IMR-90 (cell line): ENCODE results near the gene SGSM2. TPM values are rescaled to one million over a fixed set of nuclear protein-coding genes. Genes with fewer than 3 reads are reported as not detected.

Source experiments
- ATAC-seq: fragments of 200-7000 bp; cut with Tn5 transposase; 2 replicates; pipeline ENCODE4 v1.9.1; 2020; ENCODE audit warnings: low read depth, mild to moderate bottlenecking, moderate library complexity
- BruUV-seq: library from RNA; stranded (reverse); fragments of 400-500 nt; replicated peaks from 2 replicates; lab custom pipeline; 2021; lab: Mats Ljungman, UMichigan
- CTCF ChIA-PET: fragments of 300-600 bp; formaldehyde crosslinking; extraction: SDS; loops from one replicate; lab custom pipeline; 2021; ENCODE audit warnings: antibody characterized with exemption; lab: Yijun Ruan, JAX
- POLR2A ChIA-PET: fragments of 300-600 bp; sonication (Branson Sonifier 250); formaldehyde crosslinking; loops from one replicate; lab custom pipeline; 2022; ENCODE audit warnings: antibody characterized with exemption; ENCODE audit not compliant: unreplicated experiment; lab: Charles Lee
- DNase-seq: peaks from one replicate; pipeline ENCODE4 v3.0.0; 2013
- H2AFZ ChIP-seq: replicated peaks from 2 replicates; pipeline ENCODE3; 2013; ENCODE audit warnings: low read length, mild to moderate bottlenecking; ENCODE audit not compliant: poor library complexity
- H2AK5ac ChIP-seq: 2 replicates; pipeline ENCODE4 v1.6.1; 2013; ENCODE audit warnings: low read depth, low read length, inconsistent platforms
- H2AK9ac ChIP-seq: replicated peaks from 2 replicates; pipeline ENCODE3; 2013; ENCODE audit warnings: mild to moderate bottlenecking, low read depth, low read length, moderate library complexity; ENCODE audit not compliant: poor library complexity
- H2BK120ac ChIP-seq: 2 replicates; pipeline ENCODE4 v1.6.1; 2013; ENCODE audit warnings: low read depth, low read length, inconsistent platforms
- H2BK15ac ChIP-seq: 3 replicates; pipeline ENCODE4 v1.6.1; 2013; ENCODE audit warnings: low read depth, low read length, inconsistent platforms
- H2BK20ac ChIP-seq: 2 replicates; pipeline ENCODE4 v1.6.1; 2013; ENCODE audit warnings: low read depth, mild to moderate bottlenecking, inconsistent platforms, low read length, moderate library complexity
- H2BK5ac ChIP-seq: 2 replicates; pipeline ENCODE4 v1.6.1; 2013; ENCODE audit warnings: mild to moderate bottlenecking, low read depth, low read length, inconsistent platforms; ENCODE audit not compliant: poor library complexity, severe bottlenecking
- H3K14ac ChIP-seq: replicated peaks from 2 replicates; pipeline ENCODE4 v1.6.1; 2013; ENCODE audit warnings: low read depth, low read length, inconsistent platforms
- H3K18ac ChIP-seq: 2 replicates; pipeline ENCODE4 v1.6.1; 2013; ENCODE audit warnings: low read depth, low read length, control low read depth
- H3K23ac ChIP-seq: 2 replicates; pipeline ENCODE4 v1.6.1; 2013; ENCODE audit warnings: low read depth, low read length, inconsistent platforms
- H3K27ac ChIP-seq: 2 replicates; pipeline ENCODE4 v1.5.1; 2013; ENCODE audit warnings: mild to moderate bottlenecking, control low read depth, low read length; ENCODE audit not compliant: insufficient read depth
- H3K27me3 ChIP-seq: 2 replicates; pipeline ENCODE4 v1.6.1; 2013; ENCODE audit warnings: low read length; ENCODE audit not compliant: control insufficient read depth, insufficient read depth
- H3K36me3 ChIP-seq: 2 replicates; pipeline ENCODE4 v1.6.1; 2013; ENCODE audit warnings: low read length, mixed read lengths; ENCODE audit not compliant: control insufficient read depth, insufficient read depth
- H3K4ac ChIP-seq: 2 replicates; pipeline ENCODE4 v1.6.1; 2013; ENCODE audit warnings: low read depth, low read length, inconsistent platforms
- H3K4me1 ChIP-seq: 2 replicates; pipeline ENCODE4 v1.6.1; 2013; ENCODE audit warnings: low read length, mixed read lengths; ENCODE audit not compliant: control insufficient read depth, insufficient read depth
- H3K4me2 ChIP-seq: 2 replicates; pipeline ENCODE4 v1.6.1; 2013; ENCODE audit warnings: low read depth, mild to moderate bottlenecking, control low read depth, low read length, moderate library complexity
- H3K4me3 ChIP-seq: 2 replicates; pipeline ENCODE4 v1.5.1; 2013; ENCODE audit warnings: low read depth, mild to moderate bottlenecking, control low read depth, low read length, moderate library complexity; ENCODE audit not compliant: insufficient read depth
- H3K56ac ChIP-seq: 2 replicates; pipeline ENCODE4 v1.6.1; 2013; ENCODE audit warnings: low read length, inconsistent platforms; ENCODE audit not compliant: insufficient read depth; ENCODE audit errors: extremely low read depth
- H3K79me1 ChIP-seq, 2 experiments: 2 replicates each; pipeline ENCODE4 v1.6.1; 2013; ENCODE audit warnings: low read length in 2 of 2, inconsistent platforms in 1 of 2, low read depth in 1 of 2
- H3K9ac ChIP-seq: 2 replicates; pipeline ENCODE4 v1.6.1; 2013; ENCODE audit warnings: low read depth, low read length, control low read depth
- H3K9me1 ChIP-seq: 2 replicates; pipeline ENCODE4 v1.6.1; 2013; ENCODE audit warnings: low read length, inconsistent platforms; ENCODE audit not compliant: insufficient read depth
- H3K9me3 ChIP-seq: 2 replicates; pipeline ENCODE4 v1.6.1; 2013; ENCODE audit warnings: low read length; ENCODE audit not compliant: control insufficient read depth, insufficient read depth
- H4K20me1 ChIP-seq: 2 replicates; pipeline ENCODE4 v1.6.1; 2013; ENCODE audit warnings: low read length, inconsistent platforms; ENCODE audit not compliant: insufficient read depth
- H4K5ac ChIP-seq: 2 replicates; pipeline ENCODE4 v1.6.1; 2013; ENCODE audit warnings: mild to moderate bottlenecking, low read depth, low read length, control low read depth
- H4K8ac ChIP-seq, 2 experiments: 2 replicates each; pipeline ENCODE4 v1.6.1; 2013; ENCODE audit warnings: low read depth in 2 of 2, low read length in 2 of 2, control low read depth in 1 of 2, inconsistent platforms in 1 of 2
- H4K91ac ChIP-seq: 2 replicates; pipeline ENCODE4 v1.6.1; 2013; ENCODE audit warnings: low read depth, low read length, inconsistent platforms; ENCODE audit not compliant: insufficient read depth
- CHD1 ChIP-seq: IDR thresholded peaks from 2 replicates; pipeline ENCODE4 v1.6.1; 2012; ENCODE audit warnings: low read depth, low read length, improper control_type of control experiment
- FOS ChIP-seq: fragments of 150-350 bp; IDR thresholded peaks from 2 replicates; pipeline ENCODE4 v1.6.1; 2016; ENCODE audit warnings: low read depth, low read length
- MAFK ChIP-seq: IDR thresholded peaks from 2 replicates; pipeline ENCODE4 v1.6.1; 2012; ENCODE audit warnings: low read depth, low read length, improper control_type of control experiment
- RCOR1 ChIP-seq: IDR thresholded peaks from 2 replicates; pipeline ENCODE4 v1.6.1; 2012; ENCODE audit warnings: mild to moderate bottlenecking, low read length, improper control_type of control experiment; ENCODE audit not compliant: insufficient replicate concordance
- SMC3 ChIP-seq: fragments of 150-350 bp; IDR thresholded peaks from 2 replicates; pipeline ENCODE4 v1.6.1; 2016; ENCODE audit warnings: low read depth, mild to moderate bottlenecking, antibody characterized with exemption, low read length, moderate library complexity
- WGBS, 2 experiments: methylation state at CpG; one replicate each; pipeline versions ENCODE4 v1.1.5 to v1.1.7; 2013; ENCODE audit warnings: missing lambda C conversion rate in 2 of 2; ENCODE audit not compliant: insufficient read length in 1 of 2; ENCODE audit errors: extremely low coverage in 2 of 2; 5-methylcytosine and 5-hydroxymethylcytosine counted together
- dilution Hi-C: fragments of 300-500 bp; cut with HindIII; formaldehyde crosslinking; loops from one replicate; pipeline ENCODE4 v1.14.3; 2018; ENCODE audit warnings: low sequenced_read_pairs; ENCODE audit not compliant: unreplicated experiment
- in situ Hi-C: fragments of 300-500 bp; cut with MboI; formaldehyde crosslinking; loops from 3 replicates; pipeline ENCODE4 v1.14.3; 2019; ENCODE audit warnings: low sequenced_read_pairs, inconsistent platforms, mixed read lengths
- intact Hi-C: fragments of 100-400 bp; cut with micrococcal nuclease; formaldehyde crosslinking; loops from 2 replicates; pipeline ENCODE4 v1.10.0; 2022
- polyA plus RNA-seq, 3 experiments: library from polyadenylated mRNA; depleted of rRNA; stranded (reverse); fragments of >200 nt; gene quantifications; 2 replicates each; pipeline ENCODE4 v1.2.3, GENCODE V29; 2012; ENCODE audit warnings: low replicate concordance in 1 of 3
- total RNA-seq: library from RNA; depleted of rRNA; stranded (reverse); fragments of >200 nt; gene quantifications from 2 replicates; pipeline ENCODE4 v1.2.3, GENCODE V29; 2012
- TF ChIP-seq, protein P1 (sequence below): fragments of 150-350 bp; IDR thresholded peaks from 2 replicates; pipeline ENCODE4 v1.6.1; 2016; ENCODE audit warnings: low read depth, mild to moderate bottlenecking, low read length, moderate library complexity, borderline replicate concordance
- TF ChIP-seq, protein P2 (sequence below): fragments of 150-350 bp; IDR thresholded peaks from 2 replicates; pipeline ENCODE4 v1.6.1; 2017; ENCODE audit warnings: mild to moderate bottlenecking, antibody characterized with exemption, low read length, low read depth
- TF ChIP-seq, protein P3 (sequence below): conservative IDR thresholded peaks from 2 replicates; pipeline ENCODE4 v1.5.1; 2012; ENCODE audit warnings: mild to moderate bottlenecking, low read depth, low read length, improper control_type of control experiment

Gene SGSM2
- total and polyA plus RNA-seq, 2 of the 4 experiments (the other 2 are of a cell fraction), result 13.6 to 81.2 TPM

DNA sequence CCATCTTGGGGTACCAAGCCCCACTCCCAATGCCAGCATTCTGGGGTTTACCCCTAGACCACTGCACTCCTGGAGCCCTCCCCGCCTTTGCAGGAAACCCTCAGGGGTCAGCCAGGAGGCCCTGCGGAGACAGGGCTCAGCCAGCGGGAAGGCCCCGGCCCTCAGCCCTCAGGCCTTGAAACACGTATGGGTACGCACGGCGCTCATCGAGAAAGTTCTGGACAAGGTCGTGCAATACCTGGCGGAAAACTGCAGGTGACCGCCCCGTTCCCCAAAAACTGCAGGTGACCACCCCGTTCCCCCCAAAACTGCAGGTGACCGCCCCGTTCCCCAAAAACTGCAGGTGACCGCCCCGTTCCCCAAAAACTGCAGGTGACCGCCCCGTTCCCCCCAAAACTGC, 24.7 kb downstream of the SGSM2 start:
- Histone ChIP-seq H4K5ac (no peak overlapping the region), H2BK120ac (no peak overlapping the region), H3K79me1 (peaks cover 4 to 18% of the 10 kb centered on the region in 2 experiments; a peak in 2 of 4 replicates), H3K9me1 (peaks cover 22% of the 10 kb centered on the region), H3K4me1 (peaks cover 8% of the 10 kb centered on the region), H2BK20ac (no peak overlapping the region), H3K4me2 (no peak overlapping the region), H3K56ac (no peak overlapping the region), H3K14ac (no peak overlapping the region), H2AK5ac (no peak overlapping the region), H3K9ac (no peak overlapping the region), H4K8ac (no peak overlapping the region), H3K18ac (no peak overlapping the region), H3K23ac (no peak overlapping the region), H2AFZ (no peak overlapping the region), H4K20me1 (peaks cover 32% of the 10 kb centered on the region), H2AK9ac (no peak overlapping the region), H3K4me3 (no peak overlapping the region), H4K91ac (no peak overlapping the region), H2BK15ac (no peak overlapping the region), H3K4ac (no peak overlapping the region), H2BK5ac (no peak overlapping the region), H3K36me3 (peaks cover 38% of the 10 kb centered on the region), H3K27ac (no peak overlapping the region), H3K9me3 (no peaks in the 10 kb centered on the region), H3K27me3 (no peaks in the 10 kb centered on the region)
- in situ Hi-C loops, result no loop called here
- 99% methylated on average over 14 of the region's 20 CpGs; no CpG with 5 or more reads in 1 of the 2 experiments for WGBS, 2 experiments
- intact Hi-C loops, result no loop called here
- ATAC-seq, result no peak
- CTCF ChIA-PET, result no interaction called here
- DNase-seq, result no peak
- dilution Hi-C loops, result no loop called here
- BruUV-seq, result no TSS peak
- TF ChIP-seq, protein P1, sequence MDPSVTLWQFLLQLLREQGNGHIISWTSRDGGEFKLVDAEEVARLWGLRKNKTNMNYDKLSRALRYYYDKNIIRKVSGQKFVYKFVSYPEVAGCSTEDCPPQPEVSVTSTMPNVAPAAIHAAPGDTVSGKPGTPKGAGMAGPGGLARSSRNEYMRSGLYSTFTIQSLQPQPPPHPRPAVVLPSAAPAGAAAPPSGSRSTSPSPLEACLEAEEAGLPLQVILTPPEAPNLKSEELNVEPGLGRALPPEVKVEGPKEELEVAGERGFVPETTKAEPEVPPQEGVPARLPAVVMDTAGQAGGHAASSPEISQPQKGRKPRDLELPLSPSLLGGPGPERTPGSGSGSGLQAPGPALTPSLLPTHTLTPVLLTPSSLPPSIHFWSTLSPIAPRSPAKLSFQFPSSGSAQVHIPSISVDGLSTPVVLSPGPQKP, result no peak
- TF ChIP-seq MAFK, result no peak
- TF ChIP-seq, protein P2, sequence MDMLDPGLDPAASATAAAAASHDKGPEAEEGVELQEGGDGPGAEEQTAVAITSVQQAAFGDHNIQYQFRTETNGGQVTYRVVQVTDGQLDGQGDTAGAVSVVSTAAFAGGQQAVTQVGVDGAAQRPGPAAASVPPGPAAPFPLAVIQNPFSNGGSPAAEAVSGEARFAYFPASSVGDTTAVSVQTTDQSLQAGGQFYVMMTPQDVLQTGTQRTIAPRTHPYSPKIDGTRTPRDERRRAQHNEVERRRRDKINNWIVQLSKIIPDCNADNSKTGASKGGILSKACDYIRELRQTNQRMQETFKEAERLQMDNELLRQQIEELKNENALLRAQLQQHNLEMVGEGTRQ, result no peak
- no peak for TF ChIP-seq SMC3
- TF ChIP-seq RCOR1, result no peak
- TF ChIP-seq, protein P3, sequence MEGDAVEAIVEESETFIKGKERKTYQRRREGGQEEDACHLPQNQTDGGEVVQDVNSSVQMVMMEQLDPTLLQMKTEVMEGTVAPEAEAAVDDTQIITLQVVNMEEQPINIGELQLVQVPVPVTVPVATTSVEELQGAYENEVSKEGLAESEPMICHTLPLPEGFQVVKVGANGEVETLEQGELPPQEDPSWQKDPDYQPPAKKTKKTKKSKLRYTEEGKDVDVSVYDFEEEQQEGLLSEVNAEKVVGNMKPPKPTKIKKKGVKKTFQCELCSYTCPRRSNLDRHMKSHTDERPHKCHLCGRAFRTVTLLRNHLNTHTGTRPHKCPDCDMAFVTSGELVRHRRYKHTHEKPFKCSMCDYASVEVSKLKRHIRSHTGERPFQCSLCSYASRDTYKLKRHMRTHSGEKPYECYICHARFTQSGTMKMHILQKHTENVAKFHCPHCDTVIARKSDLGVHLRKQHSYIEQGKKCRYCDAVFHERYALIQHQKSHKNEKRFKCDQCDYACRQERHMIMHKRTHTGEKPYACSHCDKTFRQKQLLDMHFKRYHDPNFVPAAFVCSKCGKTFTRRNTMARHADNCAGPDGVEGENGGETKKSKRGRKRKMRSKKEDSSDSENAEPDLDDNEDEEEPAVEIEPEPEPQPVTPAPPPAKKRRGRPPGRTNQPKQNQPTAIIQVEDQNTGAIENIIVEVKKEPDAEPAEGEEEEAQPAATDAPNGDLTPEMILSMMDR, result no peak
- TF ChIP-seq CHD1, result no peak
- no peak for TF ChIP-seq FOS
- POLR2A ChIA-PET, result no interaction called here
